Measurements from ENCODE around the gene ZNF695. TPM values are rescaled to one million over a fixed set of nuclear protein-coding genes. Genes with fewer than 3 reads are reported as not detected.
A peak's percentile ranks its signal among the peaks of the same experiment; 100 is the strongest.

The ZNF695 gene
- 27.6 and 34.6 TPM in 2 replicates for total RNA-seq (ENCODE audit: low replicate concordance)

DNA sequence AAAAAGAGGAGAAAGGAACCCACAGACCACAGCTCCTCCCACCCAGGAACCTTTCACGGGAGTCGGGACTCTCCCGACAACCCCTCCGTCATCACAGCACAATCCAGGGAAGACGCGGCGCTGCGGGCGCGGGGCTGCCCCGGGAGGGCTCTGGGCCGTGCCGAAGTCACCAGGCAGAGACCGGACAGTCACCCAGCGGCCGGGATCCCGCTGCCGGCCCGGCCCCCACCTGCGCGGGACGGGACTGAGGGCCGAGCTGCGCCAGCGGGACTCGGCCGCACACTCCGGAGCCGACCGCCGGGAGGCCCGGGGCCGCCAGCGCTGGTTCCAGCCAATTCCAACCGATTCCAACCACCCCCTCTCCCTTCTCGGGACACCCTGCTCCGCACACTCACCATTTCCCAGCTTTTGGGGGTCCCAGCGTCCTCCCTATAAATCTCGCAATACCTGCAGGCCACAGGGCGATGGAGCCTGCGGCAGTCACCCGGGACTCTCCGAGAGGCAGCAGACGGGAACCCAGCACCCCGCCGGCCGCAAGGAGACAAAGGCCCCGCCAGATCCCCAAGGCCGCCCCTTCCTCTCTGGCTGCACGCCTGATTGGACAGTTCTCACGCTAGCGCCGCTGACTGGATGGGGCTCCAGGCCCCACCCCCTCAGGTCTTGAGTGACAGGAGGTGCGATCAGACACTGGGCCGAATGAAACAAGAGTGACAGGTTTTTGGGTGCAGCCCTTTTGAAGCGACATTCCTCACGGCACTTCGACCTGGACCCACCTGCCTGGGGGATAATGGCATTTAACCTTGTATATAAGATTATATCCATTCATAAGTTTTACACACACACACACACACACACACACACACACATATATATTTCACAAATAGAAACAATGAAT lies at the start of gene ZNF695:
Gene ZNF695, minus strand, starts transcription at position 547 of the 895 bp plus-strand sequence. Its CDS starts 149 bp downstream, at position 398.
- Histone ChIP-seq H4K20me1 (ENCODE audit: low read depth) (no peaks in the 10 kb centered on the region), H3K27ac (peak within 1 kb of the TSS; percentile 90), H3K4me1 (no peaks in the 10 kb centered on the region), H3K4me2 (peak within 1 kb of the TSS; percentile 80), H3K4me3 (peak within 1 kb of the TSS; percentile 99), H3K27me3 (no peaks in the 10 kb centered on the region), H3F3A (ENCODE audit: low read depth) (no peaks in the 10 kb centered on the region), H3K9me3 (ENCODE audit: low read depth) (peaks cover 28% of the 10 kb centered on the region), H2AFZ (replicated peaks) (peak within 1 kb of the TSS; percentile 83), H3K9ac (peak within 1 kb of the TSS; percentile 96), H3K79me2 (ENCODE audit: low read depth) (peaks cover 51% of the 10 kb centered on the region), H3K36me3 (peaks cover 26% of the 10 kb centered on the region)
- Mint-ChIP-seq H3K4me1 (peaks cover 7% of the 10 kb centered on the region), H3K4me3 (peak within 1 kb of the TSS; percentile 100), H3K36me3 (peaks cover 35% of the 10 kb centered on the region), H3K9me3 (peaks cover 61% of the 10 kb centered on the region), H3K27me3 (ENCODE audit: insufficient read depth, low read depth) (peaks cover 8% of the 10 kb centered on the region), H3K27ac (peak within 1 kb of the TSS; percentile 99)
- DNase-seq (ENCODE audit: low spot score) = peak; percentile 99
- TF ChIP-seq, protein P1, sequence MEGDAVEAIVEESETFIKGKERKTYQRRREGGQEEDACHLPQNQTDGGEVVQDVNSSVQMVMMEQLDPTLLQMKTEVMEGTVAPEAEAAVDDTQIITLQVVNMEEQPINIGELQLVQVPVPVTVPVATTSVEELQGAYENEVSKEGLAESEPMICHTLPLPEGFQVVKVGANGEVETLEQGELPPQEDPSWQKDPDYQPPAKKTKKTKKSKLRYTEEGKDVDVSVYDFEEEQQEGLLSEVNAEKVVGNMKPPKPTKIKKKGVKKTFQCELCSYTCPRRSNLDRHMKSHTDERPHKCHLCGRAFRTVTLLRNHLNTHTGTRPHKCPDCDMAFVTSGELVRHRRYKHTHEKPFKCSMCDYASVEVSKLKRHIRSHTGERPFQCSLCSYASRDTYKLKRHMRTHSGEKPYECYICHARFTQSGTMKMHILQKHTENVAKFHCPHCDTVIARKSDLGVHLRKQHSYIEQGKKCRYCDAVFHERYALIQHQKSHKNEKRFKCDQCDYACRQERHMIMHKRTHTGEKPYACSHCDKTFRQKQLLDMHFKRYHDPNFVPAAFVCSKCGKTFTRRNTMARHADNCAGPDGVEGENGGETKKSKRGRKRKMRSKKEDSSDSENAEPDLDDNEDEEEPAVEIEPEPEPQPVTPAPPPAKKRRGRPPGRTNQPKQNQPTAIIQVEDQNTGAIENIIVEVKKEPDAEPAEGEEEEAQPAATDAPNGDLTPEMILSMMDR (IDR thresholded peaks at IDR 0.05) = no peak
- TF ChIP-seq EZH2phosphoT487 (IDR thresholded peaks at IDR 0.05) (no peak), EZH2 (IDR thresholded peaks at IDR 0.05) (no peak)

DNA sequence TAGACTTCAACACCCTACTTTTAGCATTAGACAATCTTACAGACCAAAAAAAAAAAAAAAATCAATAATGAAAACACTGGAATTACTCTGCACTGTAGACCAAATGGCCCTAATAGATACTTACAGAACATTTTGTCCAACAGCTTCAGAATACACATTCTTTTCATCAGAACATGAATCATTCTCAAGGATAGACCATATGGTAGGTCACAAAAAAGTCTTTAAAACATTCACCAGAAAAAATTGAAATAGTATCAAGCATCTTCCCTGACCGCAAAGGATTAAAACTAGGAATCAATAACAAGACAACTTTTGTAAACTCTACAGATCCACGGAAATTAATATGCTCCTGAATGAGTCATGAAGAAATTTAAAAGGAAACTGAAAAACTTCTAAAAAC lies 48.2 kb upstream of the ZNF695 start:
- no peaks in the 10 kb centered on the region for H3F3A ChIP-seq (ENCODE audit: low read depth)
- peaks cover 49% of the 10 kb centered on the region for H3K36me3 Mint-ChIP-seq
- peaks cover 91% of the 10 kb centered on the region for H3K9me3 Mint-ChIP-seq
- no peak overlapping the region for H3K9ac ChIP-seq
- H3K79me2 ChIP-seq (ENCODE audit: low read depth) = peaks cover 95% of the 10 kb centered on the region
- no peak overlapping the region for H3K27ac Mint-ChIP-seq
- H3K27me3 ChIP-seq = no peaks in the 10 kb centered on the region
- H3K27me3 Mint-ChIP-seq (ENCODE audit: insufficient read depth, low read depth) = no peaks in the 10 kb centered on the region
- peaks cover 53% of the 10 kb centered on the region for H3K9me3 ChIP-seq (ENCODE audit: low read depth)
- TF ChIP-seq EZH2phosphoT487 (IDR thresholded peaks at IDR 0.05) = no peak
- TF ChIP-seq EZH2 (IDR thresholded peaks at IDR 0.05) = no peak
- TF ChIP-seq, protein P1 (IDR thresholded peaks at IDR 0.05) = no peak
- H3K27ac ChIP-seq = no peak overlapping the region
- no peak overlapping the region for H2AFZ ChIP-seq (replicated peaks)
- peaks cover 22% of the 10 kb centered on the region for H3K36me3 ChIP-seq
- H3K4me1 ChIP-seq = no peaks in the 10 kb centered on the region
- H3K4me3 Mint-ChIP-seq = no peak overlapping the region
- H3K4me1 Mint-ChIP-seq = no peaks in the 10 kb centered on the region
- no peaks in the 10 kb centered on the region for H4K20me1 ChIP-seq (ENCODE audit: low read depth)
- no peak for DNase-seq (ENCODE audit: low spot score)
- no peak overlapping the region for H3K4me2 ChIP-seq
- no peak overlapping the region for H3K4me3 ChIP-seq

DNA sequence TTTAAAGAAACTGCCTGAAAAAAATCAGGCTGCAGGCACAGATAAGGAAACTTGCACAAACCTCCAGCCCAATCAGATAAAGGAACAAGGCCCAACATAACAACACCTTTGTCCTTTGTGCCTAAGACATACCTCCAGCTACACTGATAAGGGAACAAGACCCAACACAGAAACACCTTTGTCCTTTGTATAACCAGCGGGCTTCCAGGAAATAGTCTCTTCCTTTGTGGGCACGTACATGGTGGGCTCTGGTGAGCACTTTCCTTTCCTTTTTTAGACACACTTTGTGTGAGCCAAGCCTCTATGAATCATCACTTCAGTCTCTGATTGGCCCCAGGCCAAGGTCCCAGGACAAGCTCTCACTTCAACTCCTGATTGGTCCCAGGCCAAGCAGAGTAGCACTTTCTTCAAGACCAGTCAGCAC lies 47.1 kb upstream of the ZNF695 start:
- Histone ChIP-seq H3K4me2 (no peak overlapping the region), H3K79me2 (ENCODE audit: low read depth) (peaks cover 92% of the 10 kb centered on the region), H3K27ac (no peak overlapping the region), H4K20me1 (ENCODE audit: low read depth) (no peaks in the 10 kb centered on the region), H2AFZ (replicated peaks) (no peak overlapping the region), H3K27me3 (no peaks in the 10 kb centered on the region), H3K9ac (no peak overlapping the region), H3K9me3 (ENCODE audit: low read depth) (peaks cover 59% of the 10 kb centered on the region), H3K36me3 (peaks cover 19% of the 10 kb centered on the region), H3K4me1 (no peaks in the 10 kb centered on the region), H3F3A (ENCODE audit: low read depth) (no peaks in the 10 kb centered on the region), H3K4me3 (no peak overlapping the region)
- H3K9me3 Mint-ChIP-seq = peaks cover 91% of the 10 kb centered on the region
- no peak overlapping the region for H3K4me3 Mint-ChIP-seq
- peaks cover 49% of the 10 kb centered on the region for H3K36me3 Mint-ChIP-seq
- TF ChIP-seq EZH2phosphoT487 (IDR thresholded peaks at IDR 0.05) = no peak
- TF ChIP-seq EZH2 (IDR thresholded peaks at IDR 0.05) = no peak
- TF ChIP-seq, protein P1 (IDR thresholded peaks at IDR 0.05) = no peak
- no peak for DNase-seq (ENCODE audit: low spot score)
- H3K4me1 Mint-ChIP-seq = no peaks in the 10 kb centered on the region
- no peaks in the 10 kb centered on the region for H3K27me3 Mint-ChIP-seq (ENCODE audit: insufficient read depth, low read depth)
- no peak overlapping the region for H3K27ac Mint-ChIP-seq
